ENCODE results near the gene CD55. TPM values are rescaled to one million over a fixed set of nuclear protein-coding genes. Genes with fewer than 3 reads are reported as not detected.

Gene CD55
- total RNA-seq, 1 donor from 2014 or later = 512 TPM

GRCh38 chr1:207365063-207365462, 43.6 kb downstream of the CD55 start:
- DNase-seq (no peak), ATAC-seq (no peak)
- H3K4me3 ChIP-seq = no peak overlapping the region
- H3K9me3 ChIP-seq = no peaks in the 10 kb centered on the region
- H3K4me1 ChIP-seq = no peaks in the 10 kb centered on the region
- peaks cover 18% of the 10 kb centered on the region for H3K36me3 ChIP-seq
- H3K27ac ChIP-seq = no peak overlapping the region
- no peak for TF ChIP-seq CTCF (IDR thresholded peaks at IDR 0.05)
- intact Hi-C loops (cut with DNase I) = no loop called here
- no peaks in the 10 kb centered on the region for H3K27me3 ChIP-seq

GRCh38 chr1:207366022-207366421, 44.5 kb downstream of the CD55 start:
- H3K27me3 ChIP-seq = no peaks in the 10 kb centered on the region
- peaks cover 14% of the 10 kb centered on the region for H3K36me3 ChIP-seq
- intact Hi-C loops (cut with DNase I) = no loop called here
- H3K9me3 ChIP-seq = no peaks in the 10 kb centered on the region
- H3K4me3 ChIP-seq = no peak overlapping the region
- no peak for ATAC-seq
- H3K4me1 ChIP-seq = no peaks in the 10 kb centered on the region
- DNase-seq = no peak
- TF ChIP-seq CTCF (IDR thresholded peaks at IDR 0.05) = no peak
- no peak overlapping the region for H3K27ac ChIP-seq

GRCh38 chr1:207388721-207389120, 67.2 kb downstream of the CD55 start:
- no peak for DNase-seq
- intact Hi-C loops (cut with DNase I) = no loop called here
- H3K27me3 ChIP-seq = no peaks in the 10 kb centered on the region
- no peaks in the 10 kb centered on the region for H3K36me3 ChIP-seq
- TF ChIP-seq CTCF (IDR thresholded peaks at IDR 0.05) = no peak
- H3K9me3 ChIP-seq = no peaks in the 10 kb centered on the region
- no peaks in the 10 kb centered on the region for H3K4me1 ChIP-seq
- H3K27ac ChIP-seq = no peak overlapping the region
- ATAC-seq = no peak
- H3K4me3 ChIP-seq = no peak overlapping the region

- H3K4me1 ChIP-seq = no peaks in the 10 kb centered on the region
- H3K27me3 ChIP-seq = no peaks in the 10 kb centered on the region
- H3K36me3 ChIP-seq = no peaks in the 10 kb centered on the region
- intact Hi-C loops (cut with DNase I) = no loop called here
- no peaks in the 10 kb centered on the region for H3K9me3 ChIP-seq
- DNase-seq = no peak
- ATAC-seq = no peak
- no peak overlapping the region for H3K4me3 ChIP-seq
- H3K27ac ChIP-seq = no peak overlapping the region
- TF ChIP-seq CTCF (IDR thresholded peaks at IDR 0.05) = no peak
Measured at GRCh38 chr1:207389728-207390464, 68.4 kb downstream of the CD55 start.

GRCh38 chr1:207393610-207394009, 72.1 kb downstream of the CD55 start:
- no peaks in the 10 kb centered on the region for H3K4me1 ChIP-seq
- TF ChIP-seq CTCF (IDR thresholded peaks at IDR 0.05) = no peak
- intact Hi-C loops (cut with DNase I) = no loop called here
- H3K27me3 ChIP-seq = no peaks in the 10 kb centered on the region
- H3K9me3 ChIP-seq = no peaks in the 10 kb centered on the region
- ATAC-seq = peak; percentile 30
- H3K36me3 ChIP-seq = no peaks in the 10 kb centered on the region
- H3K27ac ChIP-seq = no peak overlapping the region
- no peak overlapping the region for H3K4me3 ChIP-seq
- no peak for DNase-seq

Measured in upper lobe of right lung (tissue), 1 donor.